GM19467 (cell line): Measurements from ENCODE around the gene TMEM163.
A peak's percentile ranks its signal among the peaks of the same experiment; 100 is the strongest.

Source experiments
- ATAC-seq: cut with Tn5 transposase; IDR thresholded peaks from one replicate; pipeline ENCODE4 v1.9.1; 2021; ENCODE audit warnings: mild to moderate bottlenecking, moderate library complexity; ENCODE audit not compliant: unreplicated experiment

TMEM163 gene

DNA sequence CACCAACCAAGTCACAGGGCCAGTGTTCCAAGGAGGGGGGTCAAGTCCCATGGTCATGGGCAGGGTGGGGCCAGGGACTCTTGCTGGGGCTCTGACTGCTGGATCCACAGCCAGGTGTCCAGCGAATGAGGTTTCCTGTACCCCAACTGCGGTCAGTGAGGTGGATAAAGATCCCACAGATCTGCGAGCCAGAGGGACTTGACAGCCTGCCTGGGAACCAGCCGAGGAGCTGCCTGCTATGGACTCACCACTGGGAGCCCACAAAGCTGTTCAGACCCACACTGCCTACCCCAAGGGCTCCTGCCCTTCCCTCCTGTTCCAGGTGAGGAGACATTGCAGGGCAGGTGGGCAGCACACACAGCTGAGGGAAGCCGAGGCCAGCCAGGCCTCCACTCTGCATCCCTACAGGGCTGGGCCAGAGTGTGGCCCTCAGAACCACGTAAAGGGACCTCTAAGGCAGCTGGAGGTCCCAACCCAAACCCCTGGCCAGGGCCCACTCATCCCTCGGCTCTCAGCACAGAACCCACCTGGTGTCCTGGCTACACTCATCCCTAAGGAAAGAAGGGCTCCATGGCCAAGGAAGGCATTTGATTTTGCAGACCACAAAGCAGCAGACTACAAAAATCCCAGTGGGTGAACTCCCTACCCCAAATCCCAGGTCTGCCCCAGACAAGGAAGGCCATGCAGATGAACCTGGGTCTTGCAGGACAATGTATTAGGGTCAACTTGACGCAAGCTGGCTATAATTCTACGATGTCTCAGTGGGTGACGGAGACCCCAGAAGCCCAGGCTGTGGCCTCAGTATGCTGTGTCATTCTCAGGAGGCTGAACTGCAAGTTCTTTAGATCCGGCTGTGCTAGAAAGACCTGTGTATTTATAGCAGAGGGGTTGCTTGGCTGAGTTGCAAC, 255.8 kb downstream of the TMEM163 start:
- ATAC-seq: no peak

DNA sequence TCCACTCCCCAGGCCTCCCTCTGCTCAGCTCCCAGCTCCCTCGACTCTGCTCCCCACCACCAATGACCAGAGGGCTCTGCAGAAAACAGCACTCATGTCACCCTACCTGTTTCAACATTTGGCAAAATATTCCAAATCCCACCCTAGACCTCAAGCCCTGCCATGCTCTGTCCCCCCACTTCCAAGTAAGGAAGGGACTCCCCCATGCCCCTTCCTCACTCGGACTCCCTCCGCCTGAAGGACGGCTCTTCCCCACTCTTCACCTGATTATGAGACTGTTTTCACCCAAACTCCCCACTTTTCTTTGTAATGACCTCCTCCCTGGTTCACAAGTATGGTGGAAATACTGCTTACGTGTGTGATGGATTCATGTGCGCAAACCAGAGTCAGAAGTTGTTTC, 256.5 kb downstream of the TMEM163 start:
- ATAC-seq: no peak

DNA sequence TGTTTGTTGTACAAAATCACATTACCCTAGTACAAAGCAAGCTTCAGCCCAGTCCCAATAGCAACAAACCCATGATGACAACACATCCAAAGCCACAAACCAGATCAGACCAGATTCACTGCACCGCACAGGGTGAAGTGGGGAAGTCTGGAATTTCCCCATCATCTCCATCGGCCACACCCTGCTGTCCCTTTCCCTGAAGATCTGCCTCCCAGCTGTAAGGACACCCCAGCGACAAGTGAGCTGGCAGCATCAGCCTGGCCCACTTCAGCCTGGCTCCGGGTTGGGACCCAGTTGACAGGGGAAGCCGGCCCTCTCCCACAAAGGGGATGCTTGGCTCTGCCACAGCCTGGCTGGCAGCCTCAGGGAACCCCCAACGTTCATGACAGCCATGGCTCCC, 257.3 kb downstream of the TMEM163 start:
- no peak for ATAC-seq

DNA sequence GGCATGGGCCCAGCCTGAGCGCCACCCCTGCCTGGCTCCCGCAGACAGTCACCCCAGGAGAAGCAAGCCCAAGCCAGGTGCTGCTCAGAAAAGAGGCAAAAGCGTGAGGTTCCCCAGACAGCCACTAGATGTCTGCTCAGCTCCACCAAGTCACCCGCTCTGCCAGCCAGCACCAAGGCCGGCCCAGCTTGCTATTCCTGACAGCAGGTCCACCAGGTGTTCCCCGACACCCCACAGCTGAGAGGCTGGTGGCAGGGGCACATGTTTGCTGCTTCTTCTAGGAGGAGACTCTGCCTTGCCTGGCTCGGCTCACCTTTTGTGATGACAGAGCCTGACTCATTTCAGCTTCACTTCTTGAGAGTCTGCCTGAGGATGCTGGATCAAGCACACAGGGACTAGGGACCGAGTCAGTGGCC, 258.2 kb downstream of the TMEM163 start:
- peak; percentile 91 for ATAC-seq

DNA sequence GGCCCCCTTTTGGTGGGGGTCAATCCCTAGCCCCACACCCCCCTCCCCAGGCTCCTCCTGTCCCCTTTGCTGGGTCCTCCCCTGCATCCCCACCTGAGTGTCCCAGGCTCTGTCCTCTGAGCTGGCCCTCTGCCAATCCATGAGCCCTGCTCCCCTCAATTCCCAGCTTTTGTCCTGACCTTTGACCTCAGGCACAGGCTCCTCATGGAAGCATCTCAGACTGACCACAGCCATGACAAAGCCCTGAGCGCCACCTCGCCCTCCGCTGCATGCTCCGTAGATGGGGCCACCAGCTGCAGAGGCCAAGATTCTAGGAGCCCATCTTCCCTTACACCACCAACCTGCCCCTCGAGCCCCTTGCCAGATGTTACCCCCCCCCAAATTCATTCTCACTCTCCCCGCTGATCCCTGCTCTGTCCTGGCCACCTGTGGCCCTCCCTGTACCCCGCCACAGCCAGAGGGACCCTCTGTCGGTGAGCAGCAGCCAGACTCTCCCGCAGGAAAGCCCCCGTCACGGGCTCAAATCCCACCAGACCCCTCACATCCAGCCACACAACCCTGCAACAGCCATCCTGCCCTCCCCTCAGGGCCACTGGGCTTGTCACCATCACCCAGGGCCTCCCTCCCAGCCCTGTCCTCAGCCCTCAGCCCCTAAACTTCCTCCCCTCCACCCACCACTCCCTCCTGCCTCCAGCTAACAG, 258.9 kb downstream of the TMEM163 start:
- ATAC-seq: no peak

DNA sequence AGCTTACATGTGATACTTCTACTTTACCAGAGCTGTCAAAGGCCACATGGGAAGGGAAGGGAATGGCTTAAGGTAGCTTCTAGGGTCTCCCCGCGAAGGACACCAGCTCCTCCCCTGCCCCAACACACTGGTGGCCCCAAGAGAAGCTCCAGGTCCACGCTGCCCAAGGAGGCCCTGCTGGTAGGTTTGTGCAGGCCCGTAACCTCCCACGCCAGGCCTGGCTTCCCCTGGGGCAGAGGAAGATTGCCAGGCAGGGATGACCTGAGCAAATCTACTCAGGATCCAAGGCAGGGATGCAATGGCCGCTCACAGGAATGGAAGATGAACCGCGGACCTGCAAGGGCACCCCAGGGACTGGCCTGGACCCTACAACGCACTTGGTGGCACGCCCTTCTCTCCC, 259.9 kb downstream of the TMEM163 start:
- ATAC-seq: no peak

DNA sequence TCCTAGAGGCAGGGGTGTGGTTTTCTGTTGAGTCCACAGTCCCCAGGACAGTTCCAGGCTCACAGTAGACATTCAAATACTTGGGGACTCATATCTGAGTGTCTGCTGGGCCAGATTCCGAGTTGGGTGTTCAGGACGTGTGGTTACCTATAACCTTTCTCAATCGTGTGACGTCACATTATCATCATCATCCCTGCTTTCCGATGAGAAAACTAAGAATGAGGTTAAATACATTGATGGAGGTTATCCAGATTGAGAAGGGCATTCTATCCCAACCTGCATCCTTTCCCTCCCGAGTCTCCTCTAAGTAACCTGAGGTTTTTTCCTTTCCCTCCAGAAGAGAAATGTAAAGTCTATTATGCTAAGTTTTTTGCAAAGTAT, 260.3 kb downstream of the TMEM163 start:
- ATAC-seq: no peak

DNA sequence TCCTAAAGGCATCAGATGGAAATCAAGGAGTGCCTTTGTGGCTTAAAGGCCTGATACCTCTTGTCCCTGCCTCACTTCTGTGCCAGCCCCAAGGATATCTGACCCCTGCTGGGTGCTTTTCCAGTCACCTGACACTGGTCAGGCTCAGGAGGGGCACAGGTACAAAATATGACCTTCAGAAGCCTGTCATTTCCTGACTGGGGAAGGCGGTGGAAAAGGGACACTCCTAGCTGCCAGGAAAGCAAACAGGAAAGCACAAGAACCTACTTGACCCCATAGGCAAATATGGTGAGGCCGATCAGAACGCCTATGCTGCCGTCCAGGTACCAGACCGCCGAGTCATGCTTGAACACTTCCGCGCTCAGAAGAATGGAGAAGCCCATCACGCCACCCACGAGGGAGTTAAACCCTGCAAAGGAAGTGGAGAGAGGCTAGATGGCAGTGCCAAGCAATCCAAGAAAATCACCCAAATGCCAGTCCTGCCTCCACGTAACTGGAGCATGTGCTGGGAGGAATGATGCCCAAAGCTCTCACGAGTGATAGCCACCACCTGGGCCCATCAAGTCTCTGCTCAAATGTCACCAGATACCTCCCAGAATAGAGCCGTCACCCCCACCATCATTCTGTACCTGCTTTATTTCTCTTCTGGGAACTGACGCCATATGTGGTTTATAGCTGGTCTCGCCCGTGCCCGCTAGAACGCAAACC, 260.9 kb downstream of the TMEM163 start:
- ATAC-seq: no peak

DNA sequence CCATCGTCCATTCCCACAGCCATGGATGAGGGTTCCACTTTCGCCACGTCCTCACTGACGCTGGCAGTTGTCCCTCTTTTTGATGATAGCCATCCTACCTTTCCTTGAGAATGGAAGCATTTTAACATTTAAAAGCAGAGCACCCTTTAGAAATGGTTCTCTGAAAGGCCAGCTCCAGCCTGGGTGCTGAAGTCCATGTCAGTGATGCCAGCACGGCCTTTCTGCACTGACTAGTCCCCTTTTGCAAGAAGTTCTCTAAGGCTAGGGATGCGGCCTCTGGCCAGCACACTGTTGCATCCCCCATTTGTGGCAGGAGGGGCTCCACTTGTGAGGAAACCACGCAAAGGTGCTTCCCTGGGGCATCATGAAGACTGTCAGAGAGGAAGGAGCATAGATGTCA, 261.4 kb downstream of the TMEM163 start:
- ATAC-seq: no peak

DNA sequence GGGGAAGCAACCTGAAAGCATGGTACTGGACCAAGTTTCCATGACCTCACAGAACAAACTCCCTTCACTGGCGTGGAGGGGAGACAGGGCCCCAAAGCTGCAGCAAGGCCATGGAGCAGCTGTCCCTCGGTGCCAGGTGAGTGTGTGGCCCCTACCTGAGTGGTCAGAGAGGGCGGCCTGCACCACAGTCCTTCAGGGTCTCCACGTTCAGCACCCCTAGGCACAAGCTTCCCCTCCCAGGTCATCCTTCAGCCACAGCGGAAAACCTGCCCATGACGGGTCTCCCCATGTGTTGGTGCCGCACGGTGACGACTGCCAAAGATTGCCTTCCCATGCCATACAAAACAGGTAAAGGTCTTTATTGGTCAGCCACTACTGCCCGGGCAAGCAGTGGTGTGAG, 263.4 kb downstream of the TMEM163 start:
- no peak for ATAC-seq

DNA sequence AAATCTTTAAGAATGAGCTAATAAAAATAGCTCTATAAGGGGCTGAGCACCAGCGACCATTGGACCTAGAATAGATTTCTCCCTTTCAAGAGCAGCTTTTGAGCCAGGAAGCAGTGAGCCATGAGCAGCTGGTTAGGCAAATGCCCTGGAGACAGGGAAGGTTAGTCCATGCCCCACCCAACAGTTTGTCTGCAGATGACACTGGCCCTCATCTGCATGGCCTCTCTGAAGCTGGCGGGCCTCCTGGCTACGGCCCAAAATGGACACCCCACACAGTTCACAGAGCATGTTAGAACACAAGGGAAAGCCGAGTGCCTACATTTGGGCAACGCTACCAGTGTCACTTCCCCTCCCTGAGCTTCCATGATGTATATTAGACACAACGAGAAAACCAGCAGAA, 263.9 kb downstream of the TMEM163 start:
- ATAC-seq: no peak

DNA sequence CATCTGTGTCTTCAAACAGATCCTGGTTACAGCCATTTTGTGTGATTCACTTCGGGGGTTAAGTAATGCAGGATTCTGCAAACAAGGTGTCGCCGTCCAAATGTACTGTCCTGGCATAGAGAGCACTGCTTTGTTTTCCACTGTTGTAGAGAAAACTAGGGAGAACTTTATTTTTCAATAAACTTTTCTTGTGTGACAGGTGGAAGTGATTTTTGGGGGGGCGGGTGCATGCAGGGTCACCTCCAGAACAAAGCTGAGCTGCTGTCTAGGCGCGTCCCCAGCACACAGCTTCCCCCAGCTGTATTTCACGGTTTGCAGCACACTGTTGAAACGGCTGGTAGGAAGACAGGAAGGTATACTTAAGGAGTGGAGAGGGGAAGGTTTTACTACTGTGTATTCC, 264.4 kb downstream of the TMEM163 start:
- ATAC-seq: no peak

DNA sequence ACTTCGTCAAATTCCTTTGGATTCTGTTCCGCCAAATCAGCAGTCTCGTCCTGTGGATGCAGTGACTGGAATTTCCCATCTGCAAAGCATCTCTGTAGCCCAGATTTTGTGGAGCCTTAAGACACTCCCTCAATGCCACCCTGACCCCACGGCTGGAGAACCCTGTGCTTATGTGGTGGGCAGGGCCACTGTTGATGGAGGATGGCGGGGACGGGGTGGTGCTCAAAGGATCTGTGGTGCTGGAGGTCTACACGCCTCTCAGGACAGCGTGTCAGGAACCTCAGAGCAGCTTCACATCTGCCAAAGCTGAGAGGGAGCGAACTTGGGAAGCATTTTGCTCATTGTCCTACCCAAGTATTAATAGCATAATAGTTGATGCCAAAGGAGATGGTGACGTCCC, 264.8 kb downstream of the TMEM163 start:
- no peak for ATAC-seq

DNA sequence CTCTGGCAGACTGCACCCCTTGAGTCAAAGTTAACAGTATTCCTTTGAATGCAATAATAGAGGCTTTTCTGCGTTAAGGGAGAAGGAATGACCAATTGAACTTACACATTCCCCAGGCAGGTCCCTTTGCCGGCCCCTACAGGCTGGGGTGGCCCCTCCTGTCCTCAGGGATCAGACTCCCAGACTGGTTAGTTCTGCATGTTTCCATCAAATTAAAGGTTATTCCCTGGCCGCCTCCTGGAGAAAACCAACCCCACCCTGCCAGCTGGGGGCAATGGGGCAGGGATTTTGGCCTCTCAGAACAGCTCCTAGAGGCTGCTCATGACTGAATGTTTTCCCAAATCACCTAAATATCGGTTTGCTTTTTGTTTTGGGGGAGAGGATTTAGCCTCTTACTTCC, 265.3 kb downstream of the TMEM163 start:
- no peak for ATAC-seq

DNA sequence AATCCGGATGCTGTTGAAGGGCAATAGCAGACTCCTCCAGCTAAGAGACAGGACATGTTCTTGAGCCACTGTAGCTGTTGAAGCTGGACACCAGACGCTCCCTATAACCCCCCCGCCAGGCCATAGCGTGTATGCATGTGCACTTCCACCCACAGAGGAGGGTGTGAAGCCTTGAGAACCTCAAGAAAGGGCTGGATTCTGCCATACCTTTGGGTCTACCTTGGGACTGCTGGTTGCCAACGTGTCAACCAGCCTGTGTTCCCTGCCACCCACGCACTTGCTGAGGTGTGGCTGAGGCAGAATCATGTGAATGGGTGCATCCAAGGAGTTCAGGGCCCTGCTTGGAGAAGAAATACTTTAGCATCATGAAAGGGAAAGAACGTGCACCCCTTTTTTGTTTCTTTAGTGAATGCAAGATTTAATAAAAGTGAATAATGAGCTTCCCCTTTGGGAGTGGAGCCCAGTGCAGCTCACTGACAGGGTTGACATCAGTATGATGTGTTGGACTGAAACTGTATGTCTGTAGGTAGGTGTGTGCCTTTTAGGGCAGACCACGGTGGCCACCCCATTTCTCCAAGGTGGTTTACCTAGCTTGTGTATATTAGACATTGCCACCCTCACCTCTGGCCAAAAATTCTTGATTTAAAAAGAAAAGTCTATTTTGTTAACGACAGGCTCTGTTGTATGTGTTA, 266.6 kb downstream of the TMEM163 start:
- no peak for ATAC-seq

DNA sequence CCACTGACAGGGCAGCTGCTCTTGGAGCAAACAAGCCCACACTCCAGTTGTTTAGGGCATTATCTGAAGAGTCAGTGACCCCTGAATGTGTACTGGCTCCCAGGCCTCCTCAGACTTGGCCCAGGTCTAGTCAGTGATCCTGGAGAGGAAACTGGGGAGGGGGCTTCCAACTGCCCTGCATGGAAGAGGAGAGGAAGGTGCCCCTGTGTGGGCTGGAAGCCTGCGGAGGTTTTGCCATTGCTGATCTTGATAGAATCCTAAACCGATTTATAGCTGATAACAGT, 267.5 kb downstream of the TMEM163 start:
- no peak for ATAC-seq

DNA sequence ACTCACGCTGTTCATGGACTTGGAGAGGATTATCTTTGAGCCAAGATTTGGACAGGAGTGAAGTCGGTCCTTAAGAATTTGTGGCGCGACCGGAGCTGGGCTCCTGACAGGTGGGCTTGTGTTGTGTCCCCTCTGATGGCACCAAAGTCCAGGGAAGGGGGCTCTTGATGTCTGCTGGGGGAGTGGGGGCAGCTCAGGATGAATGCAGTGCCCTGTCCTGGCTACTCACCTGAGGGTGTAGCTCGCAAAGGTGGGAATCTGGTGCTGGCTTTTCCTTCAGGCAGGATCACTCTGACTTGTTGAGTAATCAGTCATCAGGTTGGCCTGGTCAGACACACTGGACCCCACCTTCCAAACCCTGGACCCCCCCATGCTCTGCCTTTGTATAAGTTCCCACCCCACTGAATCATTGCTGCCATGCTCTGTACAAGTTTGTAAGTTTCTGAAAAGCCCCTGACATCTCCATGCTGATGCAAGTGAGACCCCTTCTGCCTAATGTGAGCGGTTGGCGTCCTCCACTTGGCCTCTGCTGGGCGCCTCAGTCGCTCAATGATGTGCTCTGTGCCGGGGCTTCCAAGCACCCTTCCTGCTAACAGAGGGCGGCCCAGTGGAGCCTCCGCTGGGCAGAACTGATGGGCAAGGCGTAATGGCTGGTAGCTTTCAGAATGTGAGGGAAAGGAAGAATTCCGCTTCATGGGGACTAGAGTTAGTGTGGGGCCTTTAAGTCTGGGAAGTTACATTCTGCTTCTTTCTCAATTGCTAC, 268.9 kb downstream of the TMEM163 start:
- no peak for ATAC-seq

DNA sequence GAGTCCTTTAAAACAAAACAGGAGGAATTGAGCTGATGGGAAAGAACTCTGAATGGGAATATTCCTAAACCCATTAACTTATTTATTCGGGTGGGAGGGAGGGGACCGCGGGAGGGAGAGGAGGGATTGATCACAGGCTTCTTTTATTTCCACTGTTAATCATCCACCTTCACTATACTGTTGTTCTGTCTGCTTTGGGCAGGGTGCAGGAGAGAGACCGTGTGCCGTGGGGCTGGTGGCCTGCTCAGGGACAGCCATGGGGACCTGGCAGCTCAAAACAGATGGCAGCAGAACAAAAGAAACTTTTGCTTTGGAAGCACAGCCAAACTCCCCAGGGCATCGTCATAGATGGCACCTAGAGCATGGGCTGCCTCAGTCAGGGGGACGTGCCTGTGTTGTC, 269.6 kb downstream of the TMEM163 start:
- no peak for ATAC-seq

DNA sequence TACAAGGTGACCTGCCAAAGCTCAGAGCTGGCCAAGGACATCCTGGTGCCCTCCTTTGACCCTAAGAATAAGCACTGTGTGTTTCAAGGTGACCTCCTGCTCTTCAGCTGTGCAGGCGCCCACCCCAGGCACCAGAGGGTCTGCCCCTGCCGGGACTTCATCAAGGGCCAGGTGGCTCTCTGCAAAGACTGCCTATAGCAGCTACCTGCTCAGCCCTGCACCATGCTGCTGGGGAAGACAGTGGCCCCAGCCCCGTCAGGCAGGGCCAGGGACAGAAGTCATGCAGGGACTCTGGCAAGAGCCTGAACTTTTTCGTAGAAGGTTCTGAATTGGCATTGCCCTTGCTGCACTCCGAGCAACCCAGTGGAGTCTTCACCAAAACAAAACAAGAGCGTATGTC, 270.1 kb downstream of the TMEM163 start:
- ATAC-seq: no peak

DNA sequence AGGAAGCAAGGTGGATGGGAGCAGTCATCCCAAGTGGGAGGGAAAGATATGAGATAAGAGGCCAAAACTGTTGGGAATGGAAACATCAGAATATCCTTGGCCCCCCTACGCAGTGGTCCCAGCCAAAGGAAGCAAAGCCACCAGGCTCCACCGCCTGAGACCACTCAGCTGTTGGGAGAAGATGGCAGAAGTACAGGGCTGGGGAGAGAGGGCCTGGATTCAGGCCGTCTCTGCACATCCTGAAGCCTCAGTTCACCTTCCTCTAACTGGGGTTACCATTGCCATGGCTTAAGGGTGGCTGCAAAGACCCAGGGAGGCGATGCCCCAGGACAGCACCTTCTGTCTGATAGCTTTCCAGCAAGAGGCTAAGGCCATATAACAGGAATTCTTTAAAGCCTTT, 271.1 kb downstream of the TMEM163 start:
- no peak for ATAC-seq
